ENCODE data around the gene NEDD4L.

GRCh38 chr18:58034370-58034769 is 9.7 kb upstream of the NEDD4L start:
- no peak for TF ChIP-seq RAD51 (IDR thresholded peaks at IDR 0.05)
- TF ChIP-seq SUZ12 (IDR thresholded peaks at IDR 0.05; ENCODE audit: unreplicated experiment): no peak
- no peak for TF ChIP-seq KDM1A (IDR thresholded peaks at IDR 0.05; ENCODE audit: borderline replicate concordance)
- no peak for TF ChIP-seq CBX5 (IDR thresholded peaks at IDR 0.05; ENCODE audit: low read depth)
- no peak for TF ChIP-seq CTCF (IDR thresholded peaks at IDR 0.05 in 2 of 3, conservative IDR thresholded peaks at IDR 0.05 in 1 of 3; ENCODE audit: control insufficient read depth in 2 of 3, extremely low read depth in 1 of 3, insufficient read depth in 1 of 3, low read depth in 3 of 3, low read length in 3 of 3)
- no peak for TF ChIP-seq FOXM1 (IDR thresholded peaks at IDR 0.05; ENCODE audit: low read depth, low read length)
- no peak for TF ChIP-seq SIN3A (IDR thresholded peaks at IDR 0.05; ENCODE audit: low read depth, low read length)
- TF ChIP-seq USF1 (IDR thresholded peaks at IDR 0.05; ENCODE audit: borderline replicate concordance, extremely low read length, insufficient read depth, low read depth, low read length): no peak
- no peak for TF ChIP-seq POLR2AphosphoS5 (IDR thresholded peaks at IDR 0.05; ENCODE audit: low read length)
